ENCODE results near the gene ZIC1.

Gene ZIC1

GRCh38 chr3:147449669-147450068 is 40.5 kb downstream of the ZIC1 start:
- DNase-seq (no peak), ATAC-seq (replicated peaks) (no peak)
- H3K4me1 Mint-ChIP-seq (ENCODE audit: low read depth in 2 of 2) = no peaks in the 10 kb centered on the region
- no peak overlapping the region for H3K27ac Mint-ChIP-seq
- no peaks in the 10 kb centered on the region for H3K27me3 Mint-ChIP-seq
- H3K9me3 Mint-ChIP-seq = peaks cover 0 to 7% of the 10 kb centered on the region in 2 donors
- H3K4me3 Mint-ChIP-seq = no peak overlapping the region
- H3K36me3 Mint-ChIP-seq (ENCODE audit: insufficient read depth) = no peaks in the 10 kb centered on the region

GRCh38 chr3:147458995-147459704 is 50.0 kb downstream of the ZIC1 start:
- Mint-ChIP-seq H3K4me1 (ENCODE audit: low read depth in 2 of 2) (no peaks in the 10 kb centered on the region), H3K9me3 (peaks cover under 1 to 3% of the 10 kb centered on the region in 2 donors), H3K36me3 (ENCODE audit: insufficient read depth) (no peaks in the 10 kb centered on the region), H3K4me3 (no peak overlapping the region), H3K27ac (no peak overlapping the region), H3K27me3 (no peaks in the 10 kb centered on the region)
- DNase-seq = no peak
- ATAC-seq (replicated peaks) = no peak

GRCh38 chr3:147462856-147463255 is 53.7 kb downstream of the ZIC1 start:
- Mint-ChIP-seq H3K27ac (no peak overlapping the region), H3K27me3 (no peaks in the 10 kb centered on the region), H3K36me3 (ENCODE audit: insufficient read depth) (no peaks in the 10 kb centered on the region), H3K4me3 (no peak overlapping the region), H3K4me1 (ENCODE audit: low read depth in 2 of 2) (no peaks in the 10 kb centered on the region), H3K9me3 (peaks cover 0 to 6% of the 10 kb centered on the region in 2 donors)
- no peak for DNase-seq
- no peak for ATAC-seq (replicated peaks)

All from effector memory CD8-positive, alpha-beta T cell (primary cell).